A673 (cell line): ENCODE measurements around the gene HBG2. TPM values are rescaled to one million over a fixed set of nuclear protein-coding genes. Genes with fewer than 3 reads are reported as not detected.

Source experiments
- BruUV-seq: library from RNA; stranded (reverse); fragments of 400-500 nt; replicated peaks from 2 replicates; lab custom pipeline; 2021; lab: Mats Ljungman, UMichigan
- CTCF ChIA-PET: fragments of 300-600 bp; sonication (Branson Sonifier 250); formaldehyde crosslinking; loops from one replicate; lab custom pipeline; 2022; ENCODE audit warnings: antibody characterized with exemption; lab: Charles Lee
- POLR2A ChIA-PET: fragments of 300-600 bp; sonication (Branson Sonifier 250); formaldehyde crosslinking; loops from one replicate; lab custom pipeline; 2022; ENCODE audit warnings: antibody characterized with exemption; ENCODE audit not compliant: low non-redundant PET; lab: Charles Lee
- DNase-seq: peaks from one replicate; pipeline ENCODE4 v3.0.0-alpha.2; 2015; ENCODE audit warnings: low spot score
- H3K27ac ChIP-seq: fragments of 200-600 bp; sonication (generic); 2 replicates; pipeline ENCODE4 v1.5.1; 2016; ENCODE audit warnings: mixed run types, low read depth, mild to moderate bottlenecking, mixed read lengths, antibody characterized with exemption, low read length; ENCODE audit not compliant: poor library complexity, severe bottlenecking
- H3K27me3 ChIP-seq: fragments of 200-600 bp; sonication (generic); replicated peaks from 2 replicates; pipeline ENCODE4 v1.6.1; 2017; ENCODE audit warnings: mixed run types, low read depth, mild to moderate bottlenecking, mixed read lengths, antibody characterized with exemption, low read length; ENCODE audit not compliant: insufficient read depth, poor library complexity
- H3K36me3 ChIP-seq: fragments of 200-600 bp; sonication (generic); 2 replicates; pipeline ENCODE4 v1.6.1; 2016; ENCODE audit warnings: mixed run types, mild to moderate bottlenecking, mixed read lengths, antibody characterized with exemption, low read length; ENCODE audit not compliant: insufficient read depth, poor library complexity, severe bottlenecking
- H3K4me1 ChIP-seq: fragments of 200-600 bp; sonication (generic); 2 replicates; pipeline ENCODE4 v1.6.1; 2017; ENCODE audit warnings: mixed run types, mild to moderate bottlenecking, mixed read lengths, antibody characterized with exemption, low read length; ENCODE audit not compliant: insufficient read depth, poor library complexity, severe bottlenecking
- H3K4me3 ChIP-seq: fragments of 200-600 bp; sonication (generic); 2 replicates; pipeline ENCODE4 v1.5.1; 2016; ENCODE audit warnings: low read depth, mixed run types, mild to moderate bottlenecking, mixed read lengths, low read length; ENCODE audit not compliant: poor library complexity, severe bottlenecking
- H3K9me3 ChIP-seq: fragments of 200-600 bp; sonication (generic); 2 replicates; pipeline ENCODE4 v1.6.1; 2016; ENCODE audit warnings: mixed run types, low read depth, mild to moderate bottlenecking, mixed read lengths, antibody characterized with exemption, low read length; ENCODE audit not compliant: poor library complexity, severe bottlenecking
- CTCF ChIP-seq: fragments of 300-800, 200-600 bp; sonication (generic); conservative IDR thresholded peaks from 2 replicates; pipeline ENCODE4 v1.5.1; 2017; ENCODE audit warnings: low read depth, mild to moderate bottlenecking, antibody characterized with exemption, low read length, moderate library complexity, mixed read lengths
- EZH2 ChIP-seq: fragments of 200-600 bp; sonication (generic); IDR thresholded peaks from 2 replicates; pipeline ENCODE4 v1.6.1; 2017; ENCODE audit warnings: borderline replicate concordance, low read depth, mild to moderate bottlenecking, mixed read lengths, antibody characterized with exemption, low read length; ENCODE audit not compliant: poor library complexity, severe bottlenecking
- intact Hi-C: fragments of 100-400 bp; cut with micrococcal nuclease; formaldehyde crosslinking; loops from one replicate; pipeline ENCODE4 v1.10.0; 2022; ENCODE audit not compliant: unreplicated experiment
- total RNA-seq: library from RNA; stranded (reverse); gene quantifications from 2 replicates; pipeline ENCODE4 v1.2.3, GENCODE V29; 2021

Gene HBG2
- total RNA-seq, 1 experiment from 2014 or later: not detected

DNA sequence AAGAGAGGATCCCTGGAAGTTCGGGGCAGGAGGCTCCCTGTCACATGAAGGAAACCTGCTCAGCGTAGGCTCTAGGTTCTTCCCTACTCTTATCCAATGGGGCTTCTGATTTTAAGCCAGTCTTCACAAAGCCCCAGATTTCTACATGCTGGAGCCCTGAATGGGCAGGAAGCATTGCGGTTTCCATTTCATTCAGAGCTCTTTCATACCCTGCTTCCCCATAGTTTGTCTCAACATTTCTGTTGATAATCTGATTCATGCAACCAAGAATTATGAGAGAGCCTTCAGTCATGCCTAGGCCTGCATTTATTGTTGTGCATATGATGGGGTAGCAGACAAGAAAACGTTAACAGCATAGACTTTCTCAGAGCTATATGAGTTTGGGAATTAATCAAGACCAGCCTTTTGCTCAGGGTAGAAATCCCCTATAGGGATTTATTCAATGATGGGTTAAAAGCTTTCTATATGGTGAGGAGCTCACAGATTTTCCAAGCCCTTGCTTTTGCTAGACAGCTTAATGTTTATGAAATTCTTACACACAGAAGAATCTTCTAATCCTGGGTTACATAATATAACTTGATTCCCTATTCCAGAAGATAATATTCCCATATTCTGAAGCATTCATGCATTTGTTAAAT, 31.2 kb upstream of the HBG2 start:
- H3K9me3 ChIP-seq: no peaks in the 10 kb centered on the region
- H3K4me1 ChIP-seq: no peaks in the 10 kb centered on the region
- no TSS peak for BruUV-seq
- H3K27me3 ChIP-seq: no peaks in the 10 kb centered on the region
- ChIA-PET CTCF (interaction anchor here (0.6 kb wide), 1 partner anchor 466 kb away, joined by 4 read pairs; no protein-coding TSS in a partner anchor), POLR2A (no interaction called here)
- no peak overlapping the region for H3K4me3 ChIP-seq
- TF ChIP-seq EZH2 (no peak), CTCF (no peak)
- H3K27ac ChIP-seq: no peak overlapping the region
- no peaks in the 10 kb centered on the region for H3K36me3 ChIP-seq
- intact Hi-C loops: no loop called here
- DNase-seq: no peak

DNA sequence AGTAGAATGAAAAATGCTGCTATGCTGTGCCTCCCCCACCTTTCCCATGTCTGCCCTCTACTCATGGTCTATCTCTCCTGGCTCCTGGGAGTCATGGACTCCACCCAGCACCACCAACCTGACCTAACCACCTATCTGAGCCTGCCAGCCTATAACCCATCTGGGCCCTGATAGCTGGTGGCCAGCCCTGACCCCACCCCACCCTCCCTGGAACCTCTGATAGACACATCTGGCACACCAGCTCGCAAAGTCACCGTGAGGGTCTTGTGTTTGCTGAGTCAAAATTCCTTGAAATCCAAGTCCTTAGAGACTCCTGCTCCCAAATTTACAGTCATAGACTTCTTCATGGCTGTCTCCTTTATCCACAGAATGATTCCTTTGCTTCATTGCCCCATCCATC, 30.1 kb upstream of the HBG2 start:
- POLR2A ChIA-PET: no interaction called here
- intact Hi-C loops: no loop called here

GRCh38 chr11:5283882-5284281, 29.3 kb upstream of the HBG2 start:
- Histone ChIP-seq H3K27ac (no peak overlapping the region), H3K36me3 (no peaks in the 10 kb centered on the region), H3K4me3 (no peak overlapping the region), H3K4me1 (no peaks in the 10 kb centered on the region), H3K27me3 (no peaks in the 10 kb centered on the region), H3K9me3 (no peaks in the 10 kb centered on the region)
- intact Hi-C loops: no loop called here
- ChIA-PET CTCF (no interaction called here), POLR2A (no interaction called here)
- no TSS peak for BruUV-seq
- TF ChIP-seq CTCF (no peak), EZH2 (no peak)
- DNase-seq: no peak

More for the DNA sequence above, 30.1 kb upstream of the HBG2 start:
- TF ChIP-seq EZH2 (no peak), CTCF (no peak)
- CTCF ChIA-PET: no interaction called here
- Histone ChIP-seq H3K4me3 (no peak overlapping the region), H3K36me3 (no peaks in the 10 kb centered on the region), H3K4me1 (no peaks in the 10 kb centered on the region), H3K27ac (no peak overlapping the region), H3K9me3 (no peaks in the 10 kb centered on the region), H3K27me3 (no peaks in the 10 kb centered on the region)
- DNase-seq: no peak
- BruUV-seq: no TSS peak
